Keratinocyte (primary cell): Measurements from ENCODE around the gene CHML. TPM values are rescaled to one million over a fixed set of nuclear protein-coding genes. Genes with fewer than 3 reads are reported as not detected.

ENCODE experiments used
- DNase-seq: peaks from one replicate; pipeline ENCODE4 v3.0.0-alpha.2; 2011; ENCODE audit warnings: low read depth, missing footprints, low spot score
- FAIRE-seq: peaks from 2 replicates; lab custom pipeline; 2011; peaks lifted over from hg19 to GRCh38; lab: Jason Lieb, UNC
- H2AFZ ChIP-seq: 2 replicates; pipeline ENCODE4 v1.6.0; 2012; ENCODE audit warnings: low read length, control low read depth, inconsistent platforms; ENCODE audit not compliant: control insufficient read depth
- H3K27ac ChIP-seq: 2 replicates; pipeline ENCODE4 v1.5.1; 2011; ENCODE audit warnings: low read length; ENCODE audit not compliant: control insufficient read depth, insufficient read depth
- H3K27me3 ChIP-seq: 3 replicates; pipeline ENCODE4 v1.6.0; 2011; ENCODE audit warnings: low read length; ENCODE audit not compliant: control insufficient read depth, insufficient read depth; ENCODE audit errors: extremely low read depth
- H3K36me3 ChIP-seq, 2 experiments: 2 replicates in 1 of 2; 3 replicates in 1 of 2; pipeline ENCODE4 v1.5.1; 2011; ENCODE audit warnings: low read length in 2 of 2, mild to moderate bottlenecking in 1 of 2; ENCODE audit not compliant: control insufficient read depth in 2 of 2, insufficient read depth in 2 of 2; ENCODE audit errors: extremely low read depth in 1 of 2
- H3K4me1 ChIP-seq: 3 replicates; pipeline ENCODE4 v1.5.1; 2011; ENCODE audit warnings: low read length; ENCODE audit not compliant: control insufficient read depth, insufficient read depth; ENCODE audit errors: extremely low read depth
- H3K4me2 ChIP-seq: 3 replicates; pipeline ENCODE4 v1.6.0; 2011; ENCODE audit warnings: low read depth, low read length; ENCODE audit not compliant: control insufficient read depth, insufficient read depth; ENCODE audit errors: extremely low read depth
- H3K4me3 ChIP-seq, 3 experiments: fragments of 200-600 bp in 1 of 3; sonication (generic) in 1 of 3; 2 replicates in 2 of 3; 3 replicates in 1 of 3; pipeline ENCODE4 v1.5.1; 2011 to 2016; ENCODE audit warnings: low read length in 3 of 3, mild to moderate bottlenecking in 3 of 3, control low read depth in 2 of 3, inconsistent platforms in 1 of 3, low read depth in 1 of 3, mixed read lengths in 1 of 3, mixed run types in 1 of 3, moderate library complexity in 1 of 3; ENCODE audit not compliant: control insufficient read depth in 2 of 3, insufficient read depth in 2 of 3; ENCODE audit errors: extremely low read depth in 1 of 3
- H3K79me2 ChIP-seq: 2 replicates; pipeline ENCODE4 v1.6.0; 2012; ENCODE audit warnings: low read length; ENCODE audit not compliant: control insufficient read depth, insufficient read depth
- H3K9ac ChIP-seq: 3 replicates; pipeline ENCODE4 v1.6.0; 2011; ENCODE audit warnings: low read length; ENCODE audit not compliant: control insufficient read depth, insufficient read depth; ENCODE audit errors: extremely low read depth
- H3K9me1 ChIP-seq: 3 replicates; pipeline ENCODE4 v1.6.0; 2011; ENCODE audit warnings: low read length; ENCODE audit not compliant: control insufficient read depth, insufficient read depth; ENCODE audit errors: extremely low read depth
- H3K9me3 ChIP-seq: 2 replicates; pipeline ENCODE4 v1.5.1; 2012; ENCODE audit warnings: low read depth, low read length; ENCODE audit not compliant: control insufficient read depth
- H4K20me1 ChIP-seq: 3 replicates; pipeline ENCODE4 v1.6.0; 2011; ENCODE audit warnings: low read length; ENCODE audit not compliant: control insufficient read depth, insufficient read depth; ENCODE audit errors: extremely low read depth
- EZH2 ChIP-seq: IDR thresholded peaks from one replicate; pipeline ENCODE4 v1.6.1; 2012; ENCODE audit warnings: inconsistent platforms, mild to moderate bottlenecking, low read length, moderate library complexity
- dilution Hi-C: fragments of 300-500 bp; cut with MboI; formaldehyde crosslinking; loops from one replicate; pipeline ENCODE4 v1.7.0; 2020; ENCODE audit warnings: low sequenced_read_pairs; ENCODE audit not compliant: extremely low pct_ligation_motif_present
- polyA plus RNA-seq, 5 experiments: library from polyadenylated mRNA; depleted of rRNA in 3 of 5; stranded (reverse) in 3 of 5; stranded (forward) in 1 of 5; unstranded in 1 of 5; fragments of >200 nt; gene quantifications; 1 replicate in 1 of 5; 2 replicates in 3 of 5; 3 replicates in 1 of 5; pipeline versions ENCODE4 v1.2.1 to v1.2.3, GENCODE V29; 2011 to 2012; ENCODE audit warnings: missing spikeins in 2 of 5, low read depth in 1 of 5, low replicate concordance in 1 of 5
- TF ChIP-seq, protein P1 (sequence below), 3 experiments: IDR thresholded peaks in 1 of 3; conservative IDR thresholded peaks in 1 of 3; optimal IDR thresholded peaks in 1 of 3; 2 replicates in 2 of 3; 3 replicates in 1 of 3; pipeline versions ENCODE3 to v1.5.1; 2011; ENCODE audit warnings: low read length in 3 of 3, mild to moderate bottlenecking in 3 of 3, moderate library complexity in 2 of 3, control low read depth in 1 of 3, inconsistent platforms in 1 of 3; ENCODE audit not compliant: insufficient read depth in 2 of 3; ENCODE audit errors: extremely low read depth in 1 of 3

The CHML gene
- polyA plus RNA-seq, 1 donor (not counting 4 experiments of a cell fraction or from before 2014, with no cell fraction given), result 8.3 TPM

DNA sequence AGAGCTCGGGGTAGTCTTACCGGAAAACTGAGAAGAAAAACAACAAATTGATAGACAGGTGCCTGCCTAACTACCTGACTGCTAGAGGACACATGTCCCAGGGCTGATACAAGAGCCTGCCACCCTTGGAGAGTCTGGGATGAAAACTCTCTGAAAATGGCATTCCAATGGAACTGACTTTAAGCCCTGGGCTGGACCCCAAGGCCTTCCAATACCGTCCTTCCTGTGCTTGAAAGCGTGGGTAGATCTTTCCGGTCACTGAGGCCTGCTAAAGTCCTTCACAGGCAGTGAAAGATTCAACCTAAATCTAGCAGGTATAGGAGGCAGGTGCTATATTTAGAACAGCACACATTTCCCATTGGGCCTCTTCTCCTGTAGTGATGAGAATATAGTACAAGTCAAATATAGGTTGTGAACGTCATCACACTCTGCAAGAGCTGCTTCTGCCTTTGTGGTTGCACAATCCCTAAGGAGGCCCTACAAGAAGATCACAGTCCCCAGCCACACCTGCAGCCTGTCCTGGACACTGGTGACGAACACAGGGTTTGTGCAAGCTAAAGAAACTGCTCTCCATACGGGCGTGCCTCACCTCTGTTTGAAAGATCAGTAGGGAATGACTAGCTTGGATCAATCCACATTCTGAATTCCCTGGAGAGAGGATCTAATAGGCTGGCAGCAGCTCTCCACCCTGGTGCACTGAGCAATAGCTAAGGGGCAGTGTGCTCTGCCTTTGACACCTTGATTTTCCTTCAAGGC lies 876 bp upstream of the CHML start:
- FAIRE-seq (no peak), DNase-seq (no peak)
- Histone ChIP-seq H3K9ac (peak overlapping the region; percentile 31), H3K9me3 (no peaks in the 10 kb centered on the region), H3K4me3 (peak overlapping the region in 1 of 3 experiments; percentile 41), H3K27me3 (no peaks in the 10 kb centered on the region), H3K4me1 (peaks cover 25% of the 10 kb centered on the region), H3K27ac (peak overlapping the region; percentile 13), H2AFZ (no peak overlapping the region), H4K20me1 (no peaks in the 10 kb centered on the region), H3K9me1 (no peaks in the 10 kb centered on the region), H3K79me2 (peaks cover 37% of the 10 kb centered on the region), H3K36me3 (no peaks in the 10 kb centered on the region), H3K4me2 (peak overlapping the region; percentile 71)
- dilution Hi-C loops, result no loop called here
- TF ChIP-seq EZH2, result no peak
- TF ChIP-seq, protein P1, sequence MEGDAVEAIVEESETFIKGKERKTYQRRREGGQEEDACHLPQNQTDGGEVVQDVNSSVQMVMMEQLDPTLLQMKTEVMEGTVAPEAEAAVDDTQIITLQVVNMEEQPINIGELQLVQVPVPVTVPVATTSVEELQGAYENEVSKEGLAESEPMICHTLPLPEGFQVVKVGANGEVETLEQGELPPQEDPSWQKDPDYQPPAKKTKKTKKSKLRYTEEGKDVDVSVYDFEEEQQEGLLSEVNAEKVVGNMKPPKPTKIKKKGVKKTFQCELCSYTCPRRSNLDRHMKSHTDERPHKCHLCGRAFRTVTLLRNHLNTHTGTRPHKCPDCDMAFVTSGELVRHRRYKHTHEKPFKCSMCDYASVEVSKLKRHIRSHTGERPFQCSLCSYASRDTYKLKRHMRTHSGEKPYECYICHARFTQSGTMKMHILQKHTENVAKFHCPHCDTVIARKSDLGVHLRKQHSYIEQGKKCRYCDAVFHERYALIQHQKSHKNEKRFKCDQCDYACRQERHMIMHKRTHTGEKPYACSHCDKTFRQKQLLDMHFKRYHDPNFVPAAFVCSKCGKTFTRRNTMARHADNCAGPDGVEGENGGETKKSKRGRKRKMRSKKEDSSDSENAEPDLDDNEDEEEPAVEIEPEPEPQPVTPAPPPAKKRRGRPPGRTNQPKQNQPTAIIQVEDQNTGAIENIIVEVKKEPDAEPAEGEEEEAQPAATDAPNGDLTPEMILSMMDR (optimal IDR thresholded peaks at IDR 0.05 in 1 of 3, IDR thresholded peaks at IDR 0.05 in 1 of 3, conservative IDR thresholded peaks at IDR 0.05 in 1 of 3; ENCODE audit: extremely low read depth in 1 of 3, insufficient read depth in 2 of 3, low read length in 3 of 3), result no peak

DNA sequence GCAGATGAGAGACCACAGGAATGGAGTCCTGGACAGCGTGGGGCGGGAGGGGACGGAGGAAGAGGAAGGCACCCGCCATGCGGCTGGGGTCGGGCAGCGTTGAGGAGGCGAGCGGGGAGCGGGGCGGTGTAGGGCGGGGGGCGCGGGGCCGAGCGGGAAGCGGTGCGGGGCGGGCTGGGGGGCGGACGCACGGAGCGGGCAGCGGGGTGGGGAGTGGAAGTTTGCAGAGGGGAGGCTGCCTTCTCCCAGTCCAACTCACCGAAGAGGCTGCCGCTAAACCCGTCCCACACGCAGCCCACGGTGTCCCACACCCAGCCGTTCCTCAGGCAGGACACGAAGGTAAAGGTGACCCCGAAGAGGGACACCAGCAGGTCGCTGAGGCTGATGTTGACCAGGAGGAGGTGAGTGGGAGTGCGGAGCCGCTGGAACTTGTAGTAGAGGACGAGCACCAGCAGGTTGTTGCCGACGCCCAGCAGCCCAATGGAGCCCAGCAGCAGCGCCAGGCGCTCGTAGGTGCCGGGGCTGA lies 483 bp downstream of the CHML start:
- Histone ChIP-seq H3K27ac (peak overlapping the region; percentile 75), H4K20me1 (no peaks in the 10 kb centered on the region), H2AFZ (peak overlapping the region; percentile 87), H3K9me3 (no peaks in the 10 kb centered on the region), H3K4me1 (peaks cover 25% of the 10 kb centered on the region), H3K4me3 (peak overlapping the region; percentile 63 to 86 (median 68)), H3K9me1 (no peaks in the 10 kb centered on the region), H3K36me3 (peaks cover 0 to 10% of the 10 kb centered on the region in 2 experiments), H3K4me2 (peak overlapping the region; percentile 86), H3K79me2 (peaks cover 48% of the 10 kb centered on the region), H3K9ac (peak overlapping the region; percentile 92), H3K27me3 (no peaks in the 10 kb centered on the region)
- TF ChIP-seq EZH2, result no peak
- TF ChIP-seq, protein P1 (optimal IDR thresholded peaks at IDR 0.05 in 1 of 3, IDR thresholded peaks at IDR 0.05 in 1 of 3, conservative IDR thresholded peaks at IDR 0.05 in 1 of 3; ENCODE audit: extremely low read depth in 1 of 3, insufficient read depth in 2 of 3, low read length in 3 of 3), result no peak
- FAIRE-seq (no peak), DNase-seq (no peak)
- dilution Hi-C loops, result no loop called here
